Mammary epithelial cell (primary cell): Measurements from ENCODE around the gene ASIC4.

Experiments
- CTCF ChIP-seq, 2 donors: IDR thresholded peaks in 1 of 2; conservative IDR thresholded peaks in 1 of 2; 2 replicates each; pipeline ENCODE4 v1.5.1; 2011 to 2012; ENCODE audit warnings: inconsistent platforms in 2 of 2, low read length in 2 of 2, mild to moderate bottlenecking in 2 of 2, control low read depth in 1 of 2, low read depth in 1 of 2; ENCODE audit not compliant: insufficient read depth in 1 of 2; ENCODE audit errors: extremely low read depth in 1 of 2
- EZH2 ChIP-seq: IDR thresholded peaks from 2 replicates; pipeline ENCODE4 v1.6.1; 2012; ENCODE audit warnings: low read length, inconsistent platforms, borderline replicate concordance

- no peak for TF ChIP-seq CTCF (conservative IDR thresholded peaks at IDR 0.05 in 1 of 2, IDR thresholded peaks at IDR 0.05 in 1 of 2; ENCODE audit: extremely low read depth in 1 of 2, insufficient read depth in 1 of 2, low read depth in 1 of 2, low read length in 2 of 2)
- no peak for TF ChIP-seq EZH2
Observed at GRCh38 chr2:219496247-219496824, 17.9 kb upstream of the ASIC4 start.
